GM21526 (cell line): ENCODE results near the gene MREG.

Experiments
- ATAC-seq: cut with Tn5 transposase; IDR thresholded peaks from one replicate; pipeline ENCODE4 v1.9.1; 2021; ENCODE audit warnings: moderate library complexity; ENCODE audit not compliant: unreplicated experiment, low FRiP score

The MREG gene

DNA sequence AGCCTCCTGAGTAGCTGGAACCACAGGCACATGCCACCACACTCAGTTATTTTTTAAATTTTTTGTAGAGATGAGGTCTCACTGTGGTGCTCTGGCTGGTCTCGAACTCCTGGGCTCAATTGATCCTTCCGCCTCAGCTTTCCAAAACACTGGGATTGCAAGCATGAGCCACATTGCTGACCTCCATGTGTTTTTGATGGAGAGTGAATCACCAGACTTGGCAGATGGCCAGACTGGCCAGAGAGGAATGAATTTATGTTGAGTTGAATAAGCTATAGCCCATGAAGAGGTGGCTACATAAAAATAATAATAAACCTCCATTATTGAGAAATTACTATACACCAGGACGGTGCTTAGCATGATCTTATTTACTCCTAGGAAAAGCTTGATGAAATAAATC lies 91.5 kb downstream of the MREG start:
- ATAC-seq, result no peak

DNA sequence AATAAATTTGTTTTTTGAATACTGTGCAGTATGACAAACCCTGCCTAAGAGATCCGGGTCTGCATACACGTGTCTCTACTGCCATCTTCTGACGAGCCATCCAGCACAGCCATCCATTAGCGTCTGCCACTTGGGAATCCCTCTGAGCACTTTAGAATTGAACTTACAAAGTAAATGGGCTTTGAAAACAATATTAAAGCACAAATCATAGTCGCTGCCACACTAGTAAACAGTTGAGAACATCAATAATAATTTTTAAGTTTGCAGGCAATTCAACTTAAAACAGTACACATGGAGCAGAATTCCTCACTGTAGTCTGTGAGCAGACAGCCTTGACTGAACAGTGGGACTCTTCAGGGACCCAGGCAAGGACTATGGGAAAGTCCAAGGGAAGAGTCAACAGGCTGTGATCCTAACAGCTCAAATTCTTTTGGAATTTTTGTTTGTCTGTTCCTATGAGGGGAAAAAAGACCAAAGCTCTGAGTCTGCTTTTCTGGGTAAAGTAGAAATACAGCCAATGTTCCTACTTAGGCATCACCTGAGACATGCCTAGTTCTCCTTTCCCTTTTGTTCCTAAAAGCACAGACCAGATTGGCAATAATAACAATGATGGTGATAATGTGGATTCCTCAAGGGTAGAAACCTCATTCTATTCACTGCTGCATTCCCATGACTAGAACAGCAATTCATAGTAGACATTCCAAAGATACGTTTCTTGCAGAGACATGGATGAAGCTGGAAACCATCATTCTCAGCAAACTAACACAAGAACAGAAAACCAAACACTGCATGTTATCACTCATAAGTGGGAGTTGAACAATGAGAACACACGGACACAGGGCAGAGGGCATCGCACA lies 92.9 kb downstream of the MREG start:
- peak; percentile 60 for ATAC-seq

DNA sequence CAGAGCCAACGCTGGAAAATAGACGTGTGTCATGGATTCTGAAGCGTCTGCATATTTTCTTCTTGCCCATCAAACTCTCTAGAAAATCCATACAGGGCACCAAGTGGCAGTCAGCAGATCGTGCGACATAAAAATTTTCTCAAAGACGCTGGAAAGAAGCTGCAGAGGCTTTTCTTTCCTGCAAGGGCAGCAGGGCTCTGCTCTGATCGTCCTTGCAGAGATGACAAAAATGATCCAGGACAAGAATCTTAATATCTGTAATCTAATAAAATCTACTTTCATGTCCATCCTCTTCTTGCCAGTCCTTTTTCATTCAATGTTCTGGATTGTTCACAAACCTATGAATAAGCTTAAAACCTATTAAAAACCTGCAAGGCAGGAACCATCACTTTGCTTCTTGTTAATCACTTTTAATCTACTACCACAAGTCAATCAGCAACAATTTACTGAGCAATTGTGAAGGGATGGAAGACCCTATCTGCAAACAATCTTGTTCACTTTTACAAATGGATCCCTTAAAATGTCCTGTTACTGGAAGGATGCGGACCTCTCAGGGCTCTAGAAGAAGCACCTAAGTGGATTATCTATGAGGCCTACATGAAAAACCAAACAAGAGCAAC lies 93.6 kb downstream of the MREG start:
- ATAC-seq, result no peak

DNA sequence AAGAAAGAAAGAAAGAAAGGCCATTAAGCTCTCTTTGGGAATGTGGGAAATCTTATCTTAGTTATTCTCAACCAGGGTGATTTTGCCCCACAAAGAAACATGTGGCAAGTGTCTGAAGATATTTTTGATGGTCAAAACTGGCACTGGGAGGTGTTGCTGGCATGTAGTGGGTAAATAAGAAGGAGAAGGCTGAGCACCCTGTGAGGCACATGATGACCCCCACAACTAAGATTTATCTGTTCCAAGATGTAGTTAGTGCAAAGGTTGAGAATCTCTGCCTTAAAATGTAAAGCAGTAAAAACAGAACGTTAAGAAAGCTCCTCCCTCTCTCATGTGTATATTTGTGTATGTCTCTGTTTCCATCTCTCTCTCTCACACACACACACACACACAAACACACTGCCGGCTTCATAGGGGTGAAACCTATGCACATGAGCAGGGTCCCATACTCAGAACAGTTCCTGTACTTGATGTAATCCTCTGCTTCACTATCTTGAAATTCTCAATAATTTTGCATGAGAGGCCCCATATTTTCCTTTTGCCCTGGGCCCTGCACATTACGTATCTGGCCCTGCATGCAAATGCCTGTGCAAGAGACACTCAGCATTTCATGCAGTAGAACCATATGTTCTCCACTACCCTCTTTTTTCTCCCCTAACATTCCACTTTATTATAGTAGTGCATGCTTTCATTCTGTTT lies 94.3 kb downstream of the MREG start:
- ATAC-seq, result no peak

DNA sequence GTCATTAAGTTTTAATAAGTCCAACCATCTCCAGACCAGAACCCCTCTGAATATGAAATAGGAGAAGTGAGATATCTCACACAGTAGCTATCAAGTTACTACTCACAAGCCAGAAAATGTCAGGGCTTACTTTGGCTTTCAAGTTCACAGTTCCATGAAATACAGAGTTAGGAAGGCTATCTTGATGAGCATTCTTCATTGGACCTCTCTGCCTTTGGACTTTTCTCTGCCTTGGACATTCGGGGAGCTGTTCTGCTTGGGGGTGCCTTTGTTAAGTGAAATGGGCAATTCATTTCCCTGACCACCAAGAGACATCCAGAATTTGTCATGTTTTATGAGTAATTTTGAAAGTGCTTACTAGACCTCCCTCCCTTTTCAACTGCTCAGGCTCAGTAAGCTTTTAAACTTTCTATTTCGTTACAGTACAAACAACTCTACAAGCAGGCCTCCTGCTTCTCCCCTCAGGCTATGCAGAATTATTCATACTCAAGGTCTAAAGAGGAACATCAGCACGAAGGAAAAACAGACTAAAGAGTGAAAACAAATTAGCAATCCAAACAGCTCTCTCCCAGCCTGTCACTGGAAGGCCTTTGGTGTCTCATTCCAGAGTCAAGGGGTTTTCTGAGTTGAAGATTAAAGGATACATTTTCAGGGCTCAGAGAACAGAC lies 95.3 kb downstream of the MREG start:
- peak; percentile 82 for ATAC-seq

DNA sequence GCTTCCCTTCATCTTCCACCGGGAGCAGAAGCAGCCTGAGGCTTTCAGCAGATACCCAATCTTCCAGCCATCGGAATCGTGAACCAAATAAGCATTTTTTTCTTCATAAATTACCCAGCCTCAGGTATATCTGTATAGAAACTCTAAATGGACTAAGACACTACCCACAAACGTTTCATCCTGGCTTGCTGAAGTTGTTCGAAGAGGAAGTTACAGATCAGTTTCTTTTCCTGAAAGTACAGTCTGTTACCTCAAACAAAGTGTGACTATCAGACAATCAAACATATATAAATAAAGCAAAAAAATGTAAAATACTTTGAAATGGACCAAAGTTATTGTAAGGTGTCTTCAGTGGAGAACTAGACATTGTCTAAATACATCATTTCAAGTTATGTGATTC lies 97.9 kb downstream of the MREG start:
- no peak for ATAC-seq

DNA sequence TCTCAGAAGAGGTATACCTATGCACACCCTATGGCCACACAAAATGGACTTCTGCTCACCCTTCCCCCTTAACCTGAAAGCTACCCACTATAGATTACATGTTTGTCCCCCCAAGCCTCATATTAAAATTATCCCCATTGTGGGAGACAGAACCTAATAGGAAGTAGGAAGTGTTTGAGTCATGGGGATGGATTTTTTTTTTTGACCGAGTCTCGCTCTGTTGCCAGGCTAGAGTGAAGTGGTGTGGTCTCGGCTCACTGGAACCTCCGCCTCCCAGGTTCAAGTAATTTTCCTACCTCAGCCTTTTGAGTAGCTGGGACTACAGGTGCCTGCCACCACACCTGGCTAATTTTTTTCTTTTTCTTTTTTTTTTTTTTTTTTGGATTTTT lies 98.6 kb downstream of the MREG start:
- no peak for ATAC-seq

DNA sequence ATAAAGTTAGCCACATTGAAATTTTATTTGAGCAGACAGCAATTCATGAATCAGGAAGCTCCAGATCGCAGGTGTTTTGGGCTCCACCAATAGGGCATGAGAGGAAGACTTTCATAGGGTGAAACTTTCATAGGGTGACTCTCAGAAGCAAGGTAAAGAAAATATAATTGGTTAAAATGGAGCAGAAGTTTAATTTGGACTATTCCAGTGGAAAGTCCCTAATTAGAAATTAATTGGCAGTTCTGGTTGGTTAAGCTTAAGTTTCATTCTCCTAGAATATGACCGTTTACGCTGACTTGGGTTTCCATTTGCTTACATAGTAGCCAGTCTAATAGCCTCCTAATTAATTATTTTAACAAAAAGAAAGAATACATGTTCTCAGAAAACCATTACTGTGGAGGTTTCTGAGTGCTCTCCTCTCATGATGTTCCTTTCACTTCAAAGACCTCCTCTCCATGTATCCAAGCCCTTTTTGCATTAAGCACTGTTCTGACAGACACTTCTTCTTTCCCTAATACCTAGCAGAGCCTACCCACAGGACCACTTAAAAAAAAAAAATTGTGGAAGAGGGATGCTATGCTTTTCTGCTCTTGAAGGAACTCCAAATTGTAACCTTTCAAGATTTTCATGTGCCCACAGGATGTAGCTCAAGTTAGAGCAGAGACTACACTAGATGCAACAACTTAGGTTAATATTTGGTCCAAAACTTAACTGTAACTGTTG lies 99.1 kb downstream of the MREG start:
- ATAC-seq, result no peak

DNA sequence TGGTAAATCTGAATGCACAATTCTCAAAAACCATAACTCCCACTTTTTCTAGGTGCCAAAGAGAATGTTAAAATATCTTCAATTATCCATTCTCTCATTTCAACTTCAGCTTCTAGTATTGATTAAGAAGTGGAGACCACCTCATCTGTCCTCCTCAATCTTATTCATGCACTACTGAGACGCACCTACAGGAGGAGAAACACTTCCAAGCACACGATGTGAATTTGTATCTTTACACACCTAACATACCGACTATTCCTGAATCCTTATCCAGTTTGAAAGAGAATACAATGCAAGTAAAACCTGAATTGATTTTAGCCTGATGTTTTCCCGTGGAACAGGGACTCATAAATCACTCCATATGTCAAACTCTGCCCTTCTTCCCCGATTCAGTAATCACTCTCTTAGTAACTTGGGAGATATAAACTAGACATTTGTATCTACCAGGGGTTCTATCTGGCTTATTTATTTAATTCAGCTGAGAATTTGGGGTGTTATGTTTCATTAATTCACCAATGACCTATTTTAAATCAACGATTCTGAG lies 101.0 kb downstream of the MREG start:
- ATAC-seq, result no peak

DNA sequence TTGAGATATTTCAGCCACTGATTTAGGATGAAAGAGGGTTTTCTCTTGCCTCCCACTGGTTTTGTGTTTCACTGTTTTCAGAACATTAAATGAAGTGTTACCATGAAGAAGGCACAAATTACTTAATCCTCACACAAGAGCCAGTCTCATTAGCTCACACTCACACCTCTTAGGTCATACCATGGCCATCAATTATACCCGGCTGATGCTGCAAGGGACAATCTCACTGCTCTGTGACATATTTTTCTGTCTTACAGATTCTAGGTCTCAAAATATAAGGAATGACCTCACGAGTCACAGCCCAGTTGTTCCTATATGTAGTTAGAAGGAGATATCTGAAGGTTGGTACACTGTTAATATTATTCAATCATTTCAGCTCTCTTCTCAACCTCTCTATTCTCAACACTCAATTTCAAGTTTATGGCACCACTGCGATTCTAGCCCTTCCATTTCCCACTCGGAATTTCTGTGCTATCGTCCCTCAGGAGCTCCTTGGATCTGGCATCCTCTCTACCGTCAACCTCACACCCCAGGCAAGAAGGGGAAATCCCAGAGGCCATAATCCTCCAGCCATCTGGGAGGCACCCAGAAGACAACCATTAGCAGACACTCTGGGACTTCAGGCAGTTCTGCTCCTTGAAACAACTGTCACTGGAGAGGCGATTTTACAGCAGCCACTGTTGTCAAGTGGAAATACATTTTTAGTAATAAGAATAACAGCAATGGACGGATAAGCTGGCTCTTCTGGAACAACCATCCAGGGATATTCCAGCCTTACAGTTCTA lies 101.9 kb downstream of the MREG start:
- ATAC-seq, result no peak

DNA sequence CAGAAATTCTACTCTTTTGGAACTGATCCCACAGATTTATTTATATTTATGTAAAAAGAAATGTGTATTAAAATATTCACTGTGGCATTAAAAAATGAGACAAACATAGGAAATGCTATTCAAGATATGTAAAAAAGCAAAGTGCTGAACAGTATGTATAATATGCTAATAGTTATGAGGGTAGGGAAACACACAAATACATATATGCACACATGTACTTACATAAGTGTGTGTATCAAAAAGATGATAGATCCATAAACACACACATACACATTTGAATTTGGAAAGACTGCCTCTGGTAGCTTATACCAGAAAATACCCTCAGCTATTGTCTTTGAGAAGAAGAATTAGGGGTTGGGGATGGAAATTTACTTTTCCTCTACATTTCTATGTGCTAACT lies 103.2 kb downstream of the MREG start:
- ATAC-seq, result no peak

DNA sequence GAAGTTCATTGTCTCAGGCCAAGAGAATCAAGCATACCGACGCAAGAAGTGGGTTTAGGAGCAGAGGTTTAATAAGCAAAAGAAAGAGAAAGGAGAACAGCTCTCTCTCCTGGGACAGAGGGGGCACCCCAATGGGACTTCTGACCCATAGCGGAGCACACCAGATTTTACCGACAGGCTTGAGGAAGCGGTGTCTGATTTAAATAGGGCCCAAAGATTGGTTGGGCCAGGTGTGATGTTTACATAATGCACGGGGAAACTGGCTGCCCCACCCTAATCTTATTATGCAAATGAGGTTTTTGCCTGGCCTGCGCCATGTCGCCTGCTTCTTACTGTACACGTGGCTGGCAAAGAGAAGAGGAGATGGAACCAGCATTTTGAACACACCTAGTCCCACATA lies 106.2 kb downstream of the MREG start:
- no peak for ATAC-seq

DNA sequence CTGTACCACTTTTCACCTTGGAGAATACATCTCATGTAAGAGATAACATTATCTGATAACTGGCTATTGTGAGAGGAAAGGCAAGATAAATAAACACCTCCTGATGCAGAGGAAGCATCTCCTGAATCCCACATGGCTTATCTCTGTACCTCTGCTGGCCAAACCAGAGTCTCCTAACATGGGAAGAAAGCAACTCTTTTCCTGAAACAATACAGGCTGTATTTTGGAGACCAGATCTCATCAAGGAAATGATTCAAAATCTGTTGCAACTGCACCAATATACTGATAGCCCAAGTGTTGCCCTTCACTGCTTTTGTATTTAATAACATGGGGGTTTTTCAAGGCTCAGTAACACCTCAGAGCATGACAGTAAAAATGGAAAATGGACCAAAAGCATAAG lies 106.9 kb downstream of the MREG start:
- ATAC-seq, result no peak

DNA sequence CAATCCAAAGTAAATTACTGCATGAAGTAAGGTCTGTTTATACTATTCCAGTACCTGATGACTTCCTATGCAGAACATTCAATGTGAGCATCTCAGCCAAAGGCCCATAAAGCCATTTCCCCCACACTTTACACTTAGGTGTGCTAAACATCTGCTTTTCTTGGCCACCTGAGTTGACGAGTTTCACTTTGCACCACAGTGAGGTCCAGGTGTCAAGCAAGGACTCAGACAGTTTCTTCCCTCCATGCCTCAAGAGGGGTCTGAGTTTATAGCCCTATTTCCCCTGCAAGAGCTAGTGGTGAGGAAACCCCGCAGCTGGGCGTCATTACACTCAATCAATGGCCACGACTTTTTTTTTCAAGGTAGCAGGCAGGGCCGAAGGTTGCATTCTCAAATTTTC lies 107.7 kb downstream of the MREG start:
- ATAC-seq, result no peak

DNA sequence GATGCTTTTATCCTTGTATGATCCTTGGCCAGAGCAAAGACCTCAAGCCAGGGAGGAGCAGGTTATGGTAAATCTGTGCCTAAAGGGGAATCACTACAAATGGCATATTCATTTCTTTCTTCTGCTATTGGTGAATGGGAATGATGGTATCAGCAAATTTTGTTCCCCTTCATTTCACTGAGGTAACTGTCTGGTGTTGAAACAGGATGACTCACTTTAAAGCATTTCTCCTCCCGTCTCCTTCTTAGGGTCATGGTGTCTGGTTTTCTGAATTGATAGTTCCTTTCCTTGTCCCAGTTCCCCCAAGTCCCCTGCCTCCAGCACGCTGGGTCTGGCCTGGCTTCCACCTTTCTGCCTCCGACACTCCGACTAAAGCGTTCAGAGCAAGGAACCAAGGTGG lies 109.2 kb downstream of the MREG start:
- no peak for ATAC-seq

DNA sequence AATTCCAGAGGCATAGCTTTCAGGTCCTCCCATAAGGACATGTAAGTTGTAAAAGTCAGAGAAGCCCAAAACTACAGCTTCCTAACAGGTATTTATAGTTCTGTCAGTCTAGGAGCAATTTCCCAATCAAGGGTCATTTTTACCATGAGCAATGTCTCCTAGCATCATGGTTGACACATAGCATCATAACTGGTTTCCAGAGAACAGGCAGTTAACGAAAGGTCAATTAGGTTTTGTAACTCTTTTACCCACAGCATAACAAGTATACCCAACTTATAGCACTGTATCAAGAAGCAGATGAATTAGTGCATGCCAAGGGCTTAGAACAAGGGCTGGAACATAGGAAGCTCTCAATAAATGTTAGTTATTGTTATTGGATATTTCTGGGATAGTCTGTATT lies 110.1 kb downstream of the MREG start:
- no peak for ATAC-seq

DNA sequence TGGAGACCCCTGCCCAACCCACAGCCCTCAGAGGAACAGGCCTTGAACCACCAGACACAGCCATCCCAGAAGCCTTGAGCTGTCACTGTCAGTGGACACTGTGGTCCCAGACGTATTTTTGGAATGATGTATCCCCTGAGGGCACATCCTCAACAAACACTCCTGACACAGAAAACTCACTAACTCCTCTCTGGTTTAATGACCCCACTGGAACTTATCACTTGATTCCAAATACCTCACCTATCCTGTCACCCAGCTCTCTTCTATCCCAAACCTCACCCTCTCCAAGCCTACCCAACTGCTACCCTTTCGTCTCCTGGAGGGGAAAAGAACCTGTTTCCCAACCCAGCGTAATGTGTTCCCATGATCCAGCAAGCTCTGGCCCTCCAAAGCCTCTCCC lies 111.6 kb downstream of the MREG start:
- ATAC-seq, result no peak

DNA sequence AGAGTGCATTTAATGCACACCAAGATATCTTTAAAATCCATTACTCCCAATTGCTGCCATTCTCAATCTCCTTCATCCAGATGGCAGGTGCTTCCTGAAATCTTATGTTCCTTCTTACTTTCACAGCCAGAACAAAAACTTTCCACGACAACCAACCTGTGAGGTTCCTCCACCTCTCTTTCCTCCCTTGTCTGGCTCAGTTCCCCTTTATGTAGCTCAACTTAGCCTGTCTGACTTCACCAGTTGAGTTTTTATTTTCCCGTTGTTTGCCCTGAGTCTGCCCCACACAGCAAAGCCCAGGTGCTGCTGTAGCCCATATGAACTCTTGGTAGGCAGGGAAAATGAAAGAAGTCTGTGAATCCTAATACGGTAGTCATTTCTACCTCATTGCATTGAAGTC lies 112.5 kb downstream of the MREG start:
- peak; percentile 68 for ATAC-seq

DNA sequence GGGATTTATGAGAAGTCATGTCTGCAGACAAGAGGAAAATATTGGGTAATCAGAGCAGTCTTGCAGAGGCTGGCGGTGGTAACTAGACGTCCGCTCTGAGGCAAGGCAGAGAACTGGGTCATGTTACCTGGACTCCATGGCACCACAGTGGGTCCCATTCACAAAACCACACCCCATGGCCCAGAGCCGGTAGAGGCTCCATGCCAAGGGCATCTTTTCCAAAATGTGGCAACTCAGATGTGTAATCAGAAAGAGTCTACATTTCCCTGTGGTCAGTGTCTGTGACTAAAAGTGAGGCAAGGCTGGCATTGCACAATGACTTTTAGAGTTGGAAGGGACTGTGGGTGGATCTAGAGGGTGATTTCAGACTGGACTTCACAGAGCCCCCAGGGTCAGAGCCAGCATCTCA lies 113.1 kb downstream of the MREG start:
- ATAC-seq, result no peak
